H1 (cell line): ENCODE data around the gene PARD3. TPM values are rescaled to one million over a fixed set of nuclear protein-coding genes. Genes with fewer than 3 reads are reported as not detected.

Experiments used
- CHD1 ChIP-seq: IDR thresholded peaks from 2 replicates; pipeline ENCODE4 v1.6.1; 2012; ENCODE audit warnings: low read depth, low read length, improper control_type of control experiment
- HDAC2 ChIP-seq, 2 experiments: fragments of 300-600 bp in 1 of 2; sonication (generic) in 1 of 2; IDR thresholded peaks; 2 replicates each; pipeline ENCODE4 v1.6.1; 2011 to 2012; ENCODE audit warnings: low read depth in 2 of 2, low read length in 2 of 2, mild to moderate bottlenecking in 2 of 2, moderate library complexity in 2 of 2, borderline replicate concordance in 1 of 2, inconsistent platforms in 1 of 2
- MAFK ChIP-seq: IDR thresholded peaks from 2 replicates; pipeline ENCODE4 v1.6.1; 2012; ENCODE audit warnings: low read depth, mild to moderate bottlenecking, improper control_type of control experiment, low read length
- TEAD4 ChIP-seq: IDR thresholded peaks from 2 replicates; pipeline ENCODE4 v1.6.1; 2012; ENCODE audit warnings: low read depth, low read length, inconsistent platforms, mixed read lengths
- polyA plus RNA-seq, 7 experiments: library from polyadenylated mRNA; depleted of rRNA in 3 of 7; stranded (reverse) in 5 of 7; unstranded in 2 of 7; fragments of >200 nt in 5 of 7; fragments of 200-250 nt in 2 of 7; gene quantifications; 1 replicate in 5 of 7; 2 replicates in 1 of 7; 4 replicates in 1 of 7; pipeline versions ENCODE4 v1.2.1 to v1.2.3, GENCODE V29; 2011 to 2013; ENCODE audit warnings: missing spikeins in 2 of 7, mixed read lengths in 2 of 7
- total RNA-seq: library from RNA; stranded (reverse); fragmentation: NEBNext Ultra II Directional; extraction: Animal tissue kit (Norgen Biotek cat#: 25700); gene quantifications from 2 replicates; pipeline ENCODE4 v1.2.1, GENCODE V29; 2021

PARD3 gene
- total and polyA plus RNA-seq, 2 of the 8 experiments (the other 6 are each of a cell fraction or from before 2014, with no cell fraction given): 19.7 to 49.1 TPM

DNA sequence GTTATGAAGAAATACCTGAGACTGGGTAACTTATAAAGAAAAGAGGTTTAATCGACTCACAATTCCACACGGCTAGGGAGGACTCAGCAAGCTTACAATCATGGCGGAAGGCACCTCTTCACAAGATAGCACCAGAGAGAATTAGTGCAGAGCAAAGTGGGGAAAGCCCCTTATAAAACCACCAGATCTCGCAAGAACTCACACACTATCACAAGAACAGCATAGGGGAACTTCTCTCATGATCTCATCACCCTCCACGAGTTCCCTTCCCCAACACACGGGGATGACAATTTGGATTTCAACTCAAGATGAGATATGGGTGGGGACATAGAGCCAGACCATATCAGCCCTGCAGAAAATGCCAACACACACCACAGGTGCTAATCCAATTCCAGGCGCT is 218.7 kb downstream of the PARD3 start (continued):
- TF ChIP-seq TEAD4 (no peak), HDAC2 (IDR thresholded peaks at IDR 0.05; ENCODE audit: borderline replicate concordance in 1 of 2, low read depth in 2 of 2, low read length in 2 of 2) (no peak), MAFK (no peak), CHD1 (no peak)
